T-helper 17 cell (primary cell): ENCODE measurements around the gene U2AF2. TPM values are rescaled to one million over a fixed set of nuclear protein-coding genes. Genes with fewer than 3 reads are reported as not detected.

Experiments used
- ATAC-seq: fragments of 150-1000 bp; cut with Tn5 transposase; 2 replicates; pipeline ENCODE4 v1.10.0; 2021; ENCODE audit warnings: mild to moderate bottlenecking, moderate library complexity
- DNase-seq, 3 donors: peaks; one replicate each; pipeline versions ENCODE4 v3.0.0 to v3.0.0-alpha.2; 2020 to 2021
- H3K9me3 ChIP-seq: one replicate; pipeline ENCODE4 v1.7.0; 2013; ENCODE audit warnings: low read length, mild to moderate bottlenecking; ENCODE audit not compliant: control insufficient read depth, poor library complexity, severe bottlenecking
- H3K27ac Mint-ChIP-seq: one replicate; pipeline ENCODE4 v1.8.0; 2022; ENCODE audit warnings: mild to moderate bottlenecking, moderate library complexity, mixed read lengths
- H3K27me3 Mint-ChIP-seq: one replicate; pipeline ENCODE4 v1.8.0; 2022; ENCODE audit warnings: mixed read lengths
- H3K36me3 Mint-ChIP-seq: one replicate; pipeline ENCODE4 v1.8.0; 2022; ENCODE audit warnings: low read depth, mixed read lengths
- H3K4me1 Mint-ChIP-seq: one replicate; pipeline ENCODE4 v1.8.0; 2022; ENCODE audit warnings: mild to moderate bottlenecking, mixed read lengths
- H3K4me3 Mint-ChIP-seq: one replicate; pipeline ENCODE4 v1.8.0; 2022; ENCODE audit warnings: mild to moderate bottlenecking, moderate library complexity, mixed read lengths
- total RNA-seq, 4 donors: library from RNA in 2 of 4; stranded (reverse) in 2 of 4; gene quantifications; one replicate each; pipeline ENCODE4 v1.2.3 and lab custom pipeline; 2022 to 2026

U2AF2 gene
- total RNA-seq, 2 donors from 2014 or later, result 248 to 258 TPM

DNA sequence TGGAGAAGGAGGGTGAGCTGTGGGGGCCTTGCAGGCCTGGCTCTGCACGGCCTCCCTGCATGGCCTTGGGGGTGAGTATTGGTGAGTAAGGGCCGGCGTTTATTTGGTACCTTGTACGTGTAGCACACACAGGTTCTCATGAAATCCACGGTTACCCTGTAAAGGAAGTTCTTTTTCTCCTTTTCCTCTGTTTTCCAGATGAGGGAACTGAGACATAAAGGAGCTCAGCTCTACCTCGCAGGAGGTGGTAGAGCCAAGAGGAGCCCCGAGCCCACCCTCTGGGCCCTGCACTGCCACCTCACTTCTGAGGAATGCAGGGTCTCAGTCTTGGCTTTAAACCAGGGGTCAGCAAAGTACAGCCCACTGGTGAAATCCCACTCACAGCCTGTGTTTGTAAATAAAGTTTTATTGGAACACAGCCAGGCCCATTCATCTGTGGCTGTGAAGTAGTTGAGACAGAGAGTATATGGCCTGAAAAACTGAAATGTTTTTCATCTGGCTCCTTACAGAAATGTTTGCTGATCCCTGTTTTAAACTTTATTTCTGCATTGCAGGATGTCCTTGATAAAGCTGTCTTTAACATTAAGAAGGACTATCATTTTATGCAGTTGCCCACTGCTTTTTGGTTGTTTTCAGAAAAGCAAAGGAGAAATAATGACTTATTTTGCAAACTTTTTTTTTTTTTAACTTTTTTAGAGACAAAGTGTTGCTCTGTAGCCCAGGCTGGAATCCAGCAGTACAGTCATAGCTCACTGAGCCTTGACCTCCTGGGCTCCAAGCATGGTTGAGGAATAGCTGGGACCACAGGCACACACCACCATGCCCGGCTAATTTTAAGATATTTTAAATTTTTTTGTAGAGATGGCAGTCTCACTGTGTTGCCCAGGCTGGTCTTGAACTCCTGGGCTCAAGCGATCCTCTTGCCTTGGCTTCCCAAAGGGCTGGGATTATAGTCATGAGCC is 26.6 kb downstream of the U2AF2 start:
- Mint-ChIP-seq H3K27me3 (no peaks in the 10 kb centered on the region), H3K4me3 (no peak overlapping the region), H3K27ac (no peak overlapping the region), H3K36me3 (peaks cover 4% of the 10 kb centered on the region), H3K4me1 (peaks cover 31% of the 10 kb centered on the region)
- no peak for DNase-seq
- no peak for ATAC-seq
- no peaks in the 10 kb centered on the region for H3K9me3 ChIP-seq

DNA sequence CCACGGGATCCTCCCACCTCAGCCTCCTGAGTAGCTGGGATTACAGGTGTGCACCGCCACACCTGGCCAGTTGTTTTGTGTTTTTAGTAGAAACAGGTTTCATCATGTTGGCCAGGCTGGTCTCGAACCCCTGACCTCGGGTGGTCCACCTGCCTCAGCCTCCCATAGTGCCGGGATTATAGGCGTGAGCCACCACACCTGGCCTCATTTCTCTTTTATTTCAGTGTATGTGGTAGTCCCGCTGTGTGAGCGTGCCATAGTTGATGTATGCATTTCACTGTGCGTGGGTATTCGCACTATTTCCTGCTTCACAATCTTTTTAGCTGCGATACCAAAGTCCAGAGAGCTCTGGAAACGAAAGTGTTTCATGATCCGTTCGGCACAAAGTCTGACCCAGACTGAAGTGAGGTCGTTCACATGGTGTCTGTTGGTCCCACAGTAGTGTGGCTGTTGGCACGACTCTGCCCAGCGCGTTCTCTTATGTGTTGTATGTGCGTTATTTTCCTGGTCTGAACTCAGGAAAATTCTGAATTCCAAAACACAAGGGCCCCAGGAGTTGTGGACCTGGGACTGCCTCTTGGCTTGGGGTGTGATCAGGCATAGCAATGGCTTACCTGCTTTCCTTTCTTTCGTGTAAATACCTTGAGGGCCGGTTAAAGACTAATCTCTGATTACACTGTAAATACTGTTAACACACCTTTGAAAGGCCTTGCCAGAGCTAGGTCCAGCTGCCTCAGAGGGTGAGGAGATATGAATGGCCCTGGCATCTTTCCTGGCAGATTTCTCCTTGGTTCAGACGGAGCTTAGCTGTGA is 28.8 kb downstream of the U2AF2 start:
- no peaks in the 10 kb centered on the region for H3K9me3 ChIP-seq
- Mint-ChIP-seq H3K36me3 (peaks cover 2% of the 10 kb centered on the region), H3K4me1 (peaks cover 18% of the 10 kb centered on the region), H3K4me3 (no peak overlapping the region), H3K27me3 (no peaks in the 10 kb centered on the region), H3K27ac (peak overlapping the region; percentile 67)
- DNase-seq (no peak), ATAC-seq (no peak)

- no peak for DNase-seq
- no peak overlapping the region for H3K27ac Mint-ChIP-seq
- H3K36me3 Mint-ChIP-seq, result peaks cover 3% of the 10 kb centered on the region
- no peaks in the 10 kb centered on the region for H3K9me3 ChIP-seq
- ATAC-seq, result no peak
- H3K4me1 Mint-ChIP-seq, result peaks cover 12% of the 10 kb centered on the region
- H3K4me3 Mint-ChIP-seq, result no peak overlapping the region
- H3K27me3 Mint-ChIP-seq, result no peaks in the 10 kb centered on the region
These were observed 30.3 kb downstream of the U2AF2 start for GRCh38 chr19:55684946-55685681.

GRCh38 chr19:55685776-55686175 is 30.9 kb downstream of the U2AF2 start:
- DNase-seq (no peak), ATAC-seq (no peak)
- Mint-ChIP-seq H3K27me3 (no peaks in the 10 kb centered on the region), H3K4me1 (peaks cover 7% of the 10 kb centered on the region), H3K4me3 (no peak overlapping the region), H3K36me3 (peaks cover 3% of the 10 kb centered on the region), H3K27ac (peak overlapping the region; percentile 6)
- H3K9me3 ChIP-seq, result no peaks in the 10 kb centered on the region

GRCh38 chr19:55686311-55687050 is 31.6 kb downstream of the U2AF2 start:
- no peak for ATAC-seq
- peak overlapping the region; percentile 79 for H3K27ac Mint-ChIP-seq
- H3K36me3 Mint-ChIP-seq, result peaks cover 3% of the 10 kb centered on the region

DNA sequence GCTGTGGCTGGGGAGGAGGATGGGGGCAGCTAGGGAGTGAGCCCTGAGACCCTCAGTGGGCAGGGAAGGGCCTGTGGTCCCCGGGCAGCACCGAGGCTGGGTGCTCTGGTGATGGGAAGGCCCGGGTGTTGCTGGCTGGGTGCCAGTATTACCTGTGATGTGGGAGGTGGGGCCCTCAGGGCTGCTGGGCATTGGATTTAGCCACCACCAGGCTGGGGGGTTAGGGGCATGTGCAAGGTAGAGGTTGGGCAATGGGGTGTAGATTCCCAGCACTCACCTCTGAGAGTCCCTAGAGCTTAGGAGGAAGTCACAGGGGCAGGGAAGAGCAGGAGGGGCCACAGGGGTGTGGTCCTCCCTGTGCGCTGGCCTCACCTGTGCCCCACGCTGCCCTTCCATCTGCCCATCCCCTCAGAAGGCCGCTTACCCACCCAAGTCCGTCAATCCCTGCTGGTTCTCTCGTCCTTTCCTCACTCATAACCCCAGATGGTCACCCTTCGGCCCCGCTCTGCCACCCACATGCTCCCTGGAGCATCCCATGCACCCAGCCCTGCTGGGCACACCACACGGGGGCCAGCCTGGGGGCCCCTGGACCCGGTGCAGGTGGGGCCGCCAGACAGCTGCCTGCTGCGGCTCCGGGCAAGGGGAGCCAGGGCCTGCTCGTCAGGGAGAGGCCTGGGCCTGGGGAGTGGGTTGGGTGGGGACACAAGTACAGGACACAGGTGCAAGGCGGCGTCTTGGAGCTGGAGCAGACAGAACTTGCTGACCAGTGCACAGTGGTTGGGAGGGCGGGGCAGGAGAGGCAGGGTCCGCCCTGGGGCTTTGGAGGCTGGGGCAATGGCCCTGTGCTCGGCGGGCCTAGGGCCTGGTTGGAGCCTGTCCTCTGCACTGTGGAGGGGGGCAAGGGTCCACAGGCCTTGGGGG is 32.7 kb downstream of the U2AF2 start:
- ATAC-seq, result no peak
- H3K9me3 ChIP-seq, result no peaks in the 10 kb centered on the region
- H3K27ac Mint-ChIP-seq, result peak overlapping the region; percentile 79
- no peaks in the 10 kb centered on the region for H3K27me3 Mint-ChIP-seq
- DNase-seq, result no peak
- no peak overlapping the region for H3K4me3 Mint-ChIP-seq
- H3K36me3 Mint-ChIP-seq, result peaks cover 3% of the 10 kb centered on the region
- H3K4me1 Mint-ChIP-seq, result peaks cover 5% of the 10 kb centered on the region

More at GRCh38 chr19:55686311-55687050, 31.6 kb downstream of the U2AF2 start:
- H3K4me3 Mint-ChIP-seq, result no peak overlapping the region
- H3K9me3 ChIP-seq, result no peaks in the 10 kb centered on the region
- H3K27me3 Mint-ChIP-seq, result no peaks in the 10 kb centered on the region
- DNase-seq, result no peak
- peaks cover 5% of the 10 kb centered on the region for H3K4me1 Mint-ChIP-seq

GRCh38 chr19:55688422-55689218 is 33.8 kb downstream of the U2AF2 start:
- H3K4me3 Mint-ChIP-seq, result no peak overlapping the region
- DNase-seq (no peak), ATAC-seq (no peak)
- H3K36me3 Mint-ChIP-seq, result peaks cover 3% of the 10 kb centered on the region
- peaks cover 5% of the 10 kb centered on the region for H3K4me1 Mint-ChIP-seq
- no peaks in the 10 kb centered on the region for H3K9me3 ChIP-seq
- H3K27me3 Mint-ChIP-seq, result no peaks in the 10 kb centered on the region
- no peak overlapping the region for H3K27ac Mint-ChIP-seq

DNA sequence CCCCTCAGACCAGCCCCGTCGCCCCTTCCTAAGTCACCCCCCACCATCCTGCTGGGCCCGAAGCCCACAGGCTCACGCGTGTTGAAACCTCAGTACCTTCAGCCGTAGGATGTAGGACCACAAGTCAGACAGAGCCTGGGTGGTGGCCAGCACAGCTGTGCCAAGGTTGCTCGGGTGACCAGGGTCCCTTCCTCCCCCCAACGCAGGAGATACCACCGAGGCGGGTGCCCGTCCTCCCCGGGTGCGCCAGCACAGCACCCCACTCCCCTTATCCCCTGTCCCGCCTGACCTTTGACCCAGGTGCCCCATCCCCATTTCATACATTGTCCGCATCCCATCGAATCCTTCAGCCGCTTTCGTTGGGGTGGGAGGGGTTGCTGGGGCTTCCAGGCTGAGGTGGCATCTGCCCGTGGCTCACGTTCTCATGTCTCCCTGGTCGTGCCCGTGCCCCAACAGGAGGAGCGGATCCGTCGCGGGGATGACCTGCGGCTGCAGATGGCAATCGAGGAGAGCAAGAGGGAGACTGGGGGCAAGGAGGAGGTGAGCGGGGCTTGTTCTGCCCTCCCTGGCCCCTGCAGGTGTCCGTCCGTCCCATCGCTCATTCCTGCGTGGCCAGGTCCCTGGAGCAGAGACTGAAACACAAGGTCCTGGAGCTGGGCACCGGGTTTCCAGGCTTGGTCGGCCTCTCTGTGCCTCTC is 34.7 kb downstream of the U2AF2 start:
- peaks cover 3% of the 10 kb centered on the region for H3K36me3 Mint-ChIP-seq
- H3K27me3 Mint-ChIP-seq, result no peaks in the 10 kb centered on the region
- DNase-seq (no peak), ATAC-seq (no peak)
- H3K4me3 Mint-ChIP-seq, result no peak overlapping the region
- no peaks in the 10 kb centered on the region for H3K9me3 ChIP-seq
- peaks cover 5% of the 10 kb centered on the region for H3K4me1 Mint-ChIP-seq
- no peak overlapping the region for H3K27ac Mint-ChIP-seq

DNA sequence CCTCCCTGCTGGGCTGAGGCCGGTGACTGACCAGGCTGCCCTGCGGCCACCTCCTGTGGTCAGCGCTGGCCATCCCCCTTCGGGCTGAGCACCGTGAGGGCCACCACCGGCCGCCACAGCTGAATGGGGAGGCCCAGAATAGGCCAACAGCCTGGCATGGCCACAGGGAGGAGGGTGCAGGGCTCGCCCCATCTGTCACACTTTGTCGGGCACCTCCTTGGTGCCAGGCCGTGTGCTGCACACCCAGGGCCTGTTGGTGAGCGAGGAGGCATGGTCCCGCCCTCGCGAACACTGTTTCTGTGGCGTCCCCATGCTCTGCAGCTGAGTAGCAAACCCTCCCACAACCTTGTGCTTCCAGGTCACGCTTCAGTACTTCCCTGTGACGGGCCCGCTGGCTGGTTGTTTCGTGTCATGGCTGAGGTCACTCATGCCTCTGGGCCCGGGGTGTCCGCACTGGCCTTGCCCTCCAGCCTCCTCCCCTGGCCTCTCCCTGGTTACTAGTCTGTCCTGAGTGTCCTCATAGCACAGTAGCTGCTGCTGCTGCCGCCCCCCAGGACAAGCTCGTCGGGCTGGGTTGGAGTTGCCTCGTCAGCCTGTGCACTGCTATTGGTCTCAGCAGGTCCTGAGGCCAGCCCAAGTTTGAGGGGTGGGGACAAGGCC is 35.4 kb downstream of the U2AF2 start:
- Mint-ChIP-seq H3K4me1 (peaks cover 5% of the 10 kb centered on the region), H3K27me3 (no peaks in the 10 kb centered on the region), H3K36me3 (peaks cover 3% of the 10 kb centered on the region), H3K27ac (no peak overlapping the region), H3K4me3 (no peak overlapping the region)
- H3K9me3 ChIP-seq, result no peaks in the 10 kb centered on the region
- no peak for DNase-seq
- ATAC-seq, result no peak

DNA sequence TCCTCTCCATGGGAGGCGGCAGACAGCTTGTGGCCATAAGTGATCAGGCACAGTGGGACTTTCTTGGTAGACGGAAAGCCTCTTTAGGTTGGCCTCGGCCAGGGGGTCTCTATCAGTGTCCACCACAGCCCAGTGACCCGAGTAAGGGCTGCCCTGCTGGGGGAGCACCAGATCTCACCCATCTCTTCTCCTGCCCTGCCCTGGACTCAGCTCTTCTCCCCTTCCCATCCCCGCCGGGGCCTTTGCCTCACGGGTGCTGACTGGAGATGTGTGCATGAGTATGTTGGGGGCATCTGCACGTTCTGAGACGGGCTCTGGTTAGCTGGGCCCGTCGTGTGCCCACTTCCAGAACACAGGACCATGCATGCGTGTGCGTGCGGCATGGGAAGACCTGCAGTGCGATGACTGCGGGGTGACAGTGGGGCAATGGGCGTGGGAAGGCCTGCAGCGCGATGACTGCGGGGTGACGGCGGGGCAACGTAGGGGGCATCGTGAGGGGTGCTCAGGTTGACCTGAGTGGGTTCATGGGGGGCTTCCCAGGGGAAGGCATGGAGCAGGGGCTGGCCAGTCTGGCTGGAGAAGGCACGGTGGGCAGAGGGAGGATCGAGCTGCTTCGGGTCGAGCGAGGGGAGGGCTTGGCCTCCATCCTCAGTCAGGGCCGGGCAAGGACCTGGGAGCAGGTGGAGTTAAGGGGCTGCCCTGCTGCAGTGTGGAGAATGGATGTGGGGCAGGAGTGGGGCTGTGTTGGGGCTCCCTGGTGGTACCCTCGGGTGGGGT is 36.1 kb downstream of the U2AF2 start:
- peaks cover 3% of the 10 kb centered on the region for H3K36me3 Mint-ChIP-seq
- DNase-seq, result no peak
- no peaks in the 10 kb centered on the region for H3K27me3 Mint-ChIP-seq
- peaks cover 5% of the 10 kb centered on the region for H3K4me1 Mint-ChIP-seq
- no peak overlapping the region for H3K27ac Mint-ChIP-seq
- no peaks in the 10 kb centered on the region for H3K9me3 ChIP-seq
- ATAC-seq, result no peak
- H3K4me3 Mint-ChIP-seq, result no peak overlapping the region
